ENCODE results near the gene MYDGF. TPM values are rescaled to one million over a fixed set of nuclear protein-coding genes. Genes with fewer than 3 reads are reported as not detected.

The MYDGF gene
- 122 and 383 TPM in 2 replicates for total RNA-seq

DNA sequence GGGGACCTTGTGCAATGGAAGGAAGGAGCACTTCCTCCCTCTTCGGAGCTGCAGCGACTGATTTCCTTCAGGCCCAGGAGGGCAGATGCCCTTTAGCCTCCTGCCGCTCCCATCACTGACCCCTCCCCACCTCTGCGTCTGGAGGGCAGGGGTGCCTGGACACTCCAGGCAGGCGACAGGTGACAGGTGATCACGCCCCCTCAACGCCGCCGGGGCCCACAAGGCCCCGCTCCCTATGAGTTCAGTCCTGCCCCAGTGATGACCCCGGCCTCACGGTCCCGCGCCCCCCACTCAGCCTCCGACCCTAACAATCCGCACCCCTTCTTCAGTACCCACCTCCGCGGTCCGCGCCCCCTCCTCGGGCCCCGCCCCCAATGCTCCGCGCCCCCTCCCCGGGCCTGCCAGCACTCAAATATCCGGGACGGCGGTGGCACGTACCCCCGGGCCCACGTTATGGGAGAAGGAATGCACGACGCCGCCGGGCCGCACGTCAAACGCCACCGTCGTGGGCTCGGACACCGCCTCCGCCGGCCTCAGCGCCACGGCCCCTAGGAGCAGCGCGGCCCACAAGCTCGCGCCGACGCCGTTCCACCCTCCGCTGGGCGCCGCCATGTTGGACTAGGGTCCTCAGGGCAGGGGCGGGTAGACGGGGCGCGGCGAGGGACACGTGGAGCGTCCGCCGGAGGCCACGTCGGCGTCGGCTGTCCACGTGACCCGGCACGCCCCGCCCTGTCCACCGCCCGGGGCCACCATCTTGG lies at the start of gene MYDGF:
Gene MYDGF, minus strand, starts transcription at position 620 of the 758 bp plus-strand sequence. Its CDS starts 8 bp downstream, at position 612.

GRCh38 chr19:4638828-4639530 lies 31.2 kb downstream of the MYDGF start, which contains the start of gene TNFAIP8L1:
TSS of gene TNFAIP8L1 (plus strand) at chr19:4639516. CDS start at chr19:4651870, 12,354 bp downstream.

Other genes starting within 250 kb of the MYDGF start
- 69.9 and 90.6 TPM in 2 replicates for gene UBXN6, start 212.5 kb downstream of the MYDGF start, total RNA-seq
- 46.0 and 48.5 TPM in 2 replicates for gene HDGFL2, start 198.0 kb downstream of the MYDGF start, total RNA-seq
- gene PLIN4, start 151.9 kb downstream of the MYDGF start, total RNA-seq, result 2.4 and 12.9 TPM in 2 replicates
- gene PLIN5, start 135.1 kb downstream of the MYDGF start, total RNA-seq, result 0.07 TPM in 1 of 2 replicates, not detected in the other
- gene LRG1, start 130.3 kb downstream of the MYDGF start, total RNA-seq, result 2.1 TPM in 1 of 2 replicates, not detected in the other
- under 0.01 TPM in 2 replicates for gene SEMA6B, start 110.7 kb downstream of the MYDGF start, total RNA-seq
- 0.68 and 0.85 TPM in 2 replicates for gene TNFAIP8L1, start 30.8 kb downstream of the MYDGF start, total RNA-seq
- gene DPP9, start 53.5 kb upstream of the MYDGF start, total RNA-seq, result 38.3 and 40.3 TPM in 2 replicates
- gene FEM1A, start 121.4 kb upstream of the MYDGF start, total RNA-seq, result 29.8 and 30.4 TPM in 2 replicates
- 7.2 and 15.4 TPM in 2 replicates for gene TICAM1, start 161.4 kb upstream of the MYDGF start, total RNA-seq
- gene PLIN3, start 197.3 kb upstream of the MYDGF start, total RNA-seq, result 62.2 and 138 TPM in 2 replicates
- not detected in 2 replicates for gene ARRDC5, start 232.6 kb upstream of the MYDGF start, total RNA-seq
- gene UHRF1, start 239.2 kb upstream of the MYDGF start, total RNA-seq, result 4.4 and 7.3 TPM in 2 replicates

Measured in nasal cavity respiratory epithelium epithelial cell of viscerocranial mucosa (primary cell).